Stimulated activated CD4-positive, alpha-beta T cell treated with anti-CD3 and anti-CD28 coated beads, Interleukin-4, amount 100 ng/mL, for 4 hours (primary cell): ENCODE data around the gene RNASE13.

ENCODE experiments used
- DNase-seq, 2 experiments: peaks; one replicate each; pipeline ENCODE4 v3.0.0-alpha.2; 2020

The RNASE13 gene, protein sequence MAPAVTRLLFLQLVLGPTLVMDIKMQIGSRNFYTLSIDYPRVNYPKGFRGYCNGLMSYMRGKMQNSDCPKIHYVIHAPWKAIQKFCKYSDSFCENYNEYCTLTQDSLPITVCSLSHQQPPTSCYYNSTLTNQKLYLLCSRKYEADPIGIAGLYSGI

DNA sequence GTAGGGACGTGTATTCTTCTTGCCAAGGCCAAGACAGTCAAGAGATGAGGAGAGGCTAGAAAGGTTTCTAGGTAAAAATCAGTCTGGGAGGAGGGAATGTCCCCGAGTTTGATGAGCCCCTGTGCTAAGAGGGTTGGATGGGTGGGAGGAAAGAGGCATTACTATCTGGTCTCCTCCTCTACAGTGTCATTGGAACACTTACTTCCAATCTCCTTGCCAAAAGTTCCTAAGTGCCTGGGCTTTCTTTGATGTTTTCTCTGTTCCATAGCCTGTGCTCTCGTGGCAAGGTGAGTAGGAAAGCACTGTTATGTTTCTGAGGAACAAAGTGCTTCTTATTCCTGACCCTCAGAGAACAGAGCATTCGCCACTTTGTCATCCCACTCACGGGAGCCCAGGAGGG is at the start of gene RNASE13:
Gene RNASE13, minus strand, starts transcription at position 101 of the 400 bp plus-strand sequence. CDS start 519 bp downstream, outside the sequence.
- no peak for DNase-seq

DNA sequence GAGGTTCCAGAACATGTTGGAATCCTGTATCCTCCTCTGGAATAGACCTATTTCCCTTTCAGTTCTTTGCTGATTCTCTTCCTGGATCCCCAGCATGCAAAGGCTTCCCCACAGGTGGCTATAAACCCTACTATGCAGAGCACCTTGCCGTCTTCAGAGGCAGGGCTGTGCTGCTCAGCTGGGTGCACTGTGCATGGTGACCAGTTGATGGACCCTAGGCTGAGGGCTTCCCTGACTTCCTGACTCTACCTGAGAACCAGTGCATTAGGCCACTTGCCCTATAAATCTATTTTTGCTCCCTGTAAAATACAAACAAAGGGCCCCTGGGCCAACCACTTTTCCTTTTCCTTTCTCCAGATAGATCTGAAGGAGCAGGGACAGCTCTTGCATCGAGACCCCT is 49.8 kb upstream of the RNASE13 start:
- DNase-seq, result no peak

DNA sequence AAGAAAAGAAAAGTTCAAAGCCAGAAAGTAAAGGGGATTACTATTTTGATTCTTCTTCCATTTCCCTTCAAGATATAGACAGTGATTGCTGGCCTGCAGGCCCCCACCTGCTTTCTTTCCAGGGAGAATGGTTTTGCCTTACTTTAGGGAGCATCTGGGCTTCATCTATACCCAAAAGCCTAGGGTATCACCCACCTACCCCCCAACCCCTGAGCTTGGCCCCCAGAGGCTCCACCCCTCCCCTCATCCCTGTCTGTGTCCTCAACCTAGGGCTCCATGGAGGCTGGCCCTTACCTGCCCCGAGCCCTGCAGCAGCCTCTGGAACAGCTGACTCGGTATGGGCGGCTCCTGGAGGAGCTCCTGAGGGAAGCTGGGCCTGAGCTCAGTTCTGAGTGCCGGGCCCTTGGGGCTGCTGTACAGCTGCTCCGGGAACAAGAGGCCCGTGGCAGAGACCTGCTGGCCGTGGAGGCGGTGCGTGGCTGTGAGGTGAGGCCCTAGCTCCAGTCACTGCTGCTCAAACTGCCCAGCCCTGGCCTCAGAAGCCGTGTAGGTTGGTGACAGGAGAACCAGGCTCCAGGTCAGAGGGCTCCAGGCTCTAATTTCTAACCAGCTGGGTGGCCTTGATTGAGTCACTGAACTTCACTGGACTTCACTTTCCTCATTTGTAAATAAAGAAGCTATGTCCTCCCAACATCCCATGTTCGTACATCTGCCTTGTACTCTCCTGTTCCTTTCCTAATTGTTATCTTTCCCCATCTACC is 49.1 kb upstream of the RNASE13 start:
- no peak for DNase-seq

DNA sequence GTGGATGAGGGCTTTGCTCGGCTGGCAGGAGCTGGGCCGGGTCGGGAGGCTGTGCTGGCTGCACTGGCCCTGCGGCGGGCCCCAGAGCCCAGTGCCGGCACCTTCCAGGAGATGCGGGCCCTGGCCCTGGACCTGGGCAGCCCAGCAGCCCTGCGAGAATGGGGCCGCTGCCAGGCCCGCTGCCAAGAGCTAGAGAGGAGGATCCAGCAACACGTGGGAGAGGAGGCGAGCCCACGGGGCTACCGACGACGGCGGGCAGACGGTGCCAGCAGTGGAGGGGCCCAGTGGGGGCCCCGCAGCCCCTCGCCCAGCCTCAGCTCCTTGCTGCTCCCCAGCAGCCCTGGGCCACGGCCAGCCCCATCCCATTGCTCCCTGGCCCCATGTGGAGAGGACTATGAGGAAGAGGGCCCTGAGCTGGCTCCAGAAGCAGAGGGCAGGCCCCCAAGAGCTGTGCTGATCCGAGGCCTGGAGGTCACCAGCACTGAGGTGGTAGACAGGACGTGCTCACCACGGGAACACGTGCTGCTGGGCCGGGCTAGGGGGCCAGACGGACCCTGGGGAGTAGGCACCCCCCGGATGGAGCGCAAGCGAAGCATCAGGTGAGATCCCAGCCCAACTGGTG is 47.0 kb upstream of the RNASE13 start:
- DNase-seq, result no peak

DNA sequence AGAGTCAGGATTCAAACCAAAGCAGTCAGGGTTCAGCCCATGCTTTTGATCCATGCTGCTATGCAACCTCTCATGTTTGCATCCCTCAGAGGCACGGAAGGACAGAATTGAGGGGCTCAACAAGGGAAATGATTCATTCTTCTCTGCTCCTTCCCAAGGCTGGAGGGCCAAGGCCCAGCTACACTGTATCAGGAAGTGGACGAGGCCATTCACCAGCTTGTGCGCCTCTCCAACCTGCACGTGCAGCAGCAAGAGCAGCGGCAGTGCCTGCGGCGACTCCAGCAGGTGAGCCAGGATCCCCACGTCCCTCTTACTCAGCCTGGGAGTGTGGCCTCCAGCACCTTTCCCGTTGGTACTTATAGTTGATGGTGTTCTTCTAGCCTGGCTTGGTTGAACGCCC is 44.1 kb upstream of the RNASE13 start:
- no peak for DNase-seq

DNA sequence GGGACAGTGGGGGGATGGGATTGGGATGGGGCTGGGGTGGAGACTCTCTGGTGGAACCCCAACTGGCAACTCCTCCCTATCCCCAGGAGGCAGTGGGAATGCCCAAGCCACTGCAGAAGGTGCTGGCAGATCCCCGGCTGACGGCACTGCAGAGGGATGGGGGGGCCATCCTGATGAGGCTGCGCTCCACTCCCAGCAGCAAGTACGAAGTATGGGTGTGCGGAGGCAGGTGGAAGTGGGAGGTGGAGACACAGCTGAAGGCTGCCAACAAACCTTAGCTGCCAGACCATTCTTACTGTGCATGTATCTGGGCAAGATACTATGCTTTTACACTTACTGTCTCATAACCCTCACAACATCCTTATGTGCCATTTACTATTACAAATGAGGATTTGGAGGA is 43.7 kb upstream of the RNASE13 start:
- DNase-seq, result no peak

DNA sequence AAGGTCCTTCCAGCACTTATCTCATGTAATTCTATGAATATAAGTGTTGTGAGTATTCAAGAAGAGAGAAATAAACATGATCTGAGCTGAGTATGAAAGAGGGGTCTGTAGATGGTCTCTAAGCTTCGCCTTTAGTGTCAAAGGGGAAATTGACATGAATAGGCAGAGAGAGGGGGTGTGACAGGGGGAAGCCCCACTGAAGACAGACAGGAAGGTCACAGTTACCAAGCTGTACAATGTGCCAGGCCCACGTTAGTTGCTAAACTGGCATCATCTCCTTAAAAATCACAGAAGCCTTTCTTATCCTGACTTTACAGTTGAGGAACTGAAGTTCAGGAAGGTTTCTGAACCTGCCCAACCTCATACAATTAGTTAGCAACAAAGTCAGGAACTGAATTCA is 43.1 kb upstream of the RNASE13 start:
- DNase-seq, result no peak

DNA sequence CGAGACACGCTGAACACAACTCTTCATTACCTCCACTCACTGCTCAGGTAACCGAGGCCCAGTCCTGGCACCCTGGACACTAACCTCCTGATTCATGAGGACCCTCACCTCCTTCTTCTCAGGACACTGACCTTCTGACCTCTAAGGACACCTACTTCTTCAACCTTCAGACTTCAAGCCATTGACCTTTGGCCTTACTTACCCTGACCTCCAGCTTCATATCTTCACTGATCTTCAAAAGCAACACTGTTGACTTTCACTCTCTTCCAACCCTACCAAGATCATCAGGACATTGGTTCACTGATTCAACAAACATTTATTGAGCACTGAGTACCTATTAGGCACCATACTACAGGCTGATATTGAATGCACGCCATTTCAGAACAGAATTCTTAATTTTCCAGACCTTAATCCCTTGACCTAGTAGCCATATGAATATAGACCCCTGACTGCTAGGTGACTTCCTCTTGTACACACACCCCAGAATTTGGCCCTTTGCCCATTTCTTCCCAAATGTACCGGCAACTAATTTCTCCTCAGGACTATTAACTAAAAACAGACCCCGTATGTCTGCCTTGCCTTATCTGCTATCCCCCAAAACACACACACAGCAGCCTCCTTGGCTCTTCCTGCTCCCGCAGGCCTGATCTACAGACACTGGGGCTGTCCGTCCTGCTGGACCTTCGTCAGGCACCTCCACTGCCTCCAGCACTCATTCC is 41.3 kb upstream of the RNASE13 start:
- DNase-seq, result no peak

DNA sequence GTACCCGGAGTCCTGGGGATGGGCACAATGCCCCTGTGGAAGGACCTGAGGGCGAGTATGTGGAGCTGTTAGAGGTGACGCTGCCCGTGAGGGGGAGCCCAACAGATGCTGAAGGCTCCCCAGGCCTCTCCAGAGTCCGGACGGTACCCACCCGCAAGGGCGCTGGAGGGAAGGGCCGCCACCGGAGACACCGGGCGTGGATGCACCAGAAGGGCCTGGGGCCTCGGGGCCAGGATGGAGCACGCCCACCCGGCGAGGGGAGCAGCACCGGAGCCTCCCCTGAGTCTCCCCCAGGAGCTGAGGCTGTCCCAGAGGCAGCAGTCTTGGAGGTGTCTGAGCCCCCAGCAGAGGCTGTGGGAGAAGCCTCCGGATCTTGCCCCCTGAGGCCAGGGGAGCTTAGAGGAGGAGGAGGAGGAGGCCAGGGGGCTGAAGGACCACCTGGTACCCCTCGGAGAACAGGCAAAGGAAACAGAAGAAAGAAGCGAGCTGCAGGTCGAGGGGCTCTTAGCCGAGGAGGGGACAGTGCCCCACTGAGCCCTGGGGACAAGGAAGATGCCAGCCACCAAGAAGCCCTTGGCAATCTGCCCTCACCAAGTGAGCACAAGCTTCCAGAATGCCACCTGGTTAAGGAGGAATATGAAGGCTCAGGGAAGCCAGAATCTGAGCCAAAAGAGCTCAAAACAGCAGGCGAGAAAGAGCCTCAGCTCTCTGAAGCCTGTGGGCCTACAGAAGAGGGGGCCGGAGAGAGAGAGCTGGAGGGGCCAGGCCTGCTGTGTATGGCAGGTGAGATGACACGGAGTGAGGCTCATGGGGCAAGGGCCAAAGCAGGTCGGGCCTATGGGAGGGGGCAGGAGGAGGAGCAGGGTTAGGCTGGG is 40.0 kb upstream of the RNASE13 start:
- DNase-seq, result no peak

DNA sequence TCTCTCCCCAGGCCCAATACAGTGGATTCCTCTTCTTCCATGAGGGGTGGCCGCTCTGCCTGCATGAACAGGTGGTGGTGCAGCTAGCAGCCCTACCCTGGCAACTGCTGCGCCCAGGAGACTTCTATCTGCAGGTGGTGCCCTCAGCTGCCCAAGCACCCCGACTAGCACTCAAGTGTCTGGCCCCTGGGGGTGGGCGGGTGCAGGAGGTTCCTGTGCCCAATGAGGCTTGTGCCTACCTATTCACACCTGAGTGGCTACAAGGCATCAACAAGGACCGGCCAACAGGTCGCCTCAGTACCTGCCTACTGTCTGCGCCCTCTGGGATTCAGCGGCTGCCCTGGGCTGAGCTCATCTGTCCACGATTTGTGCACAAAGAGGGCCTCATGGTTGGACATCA is 39.3 kb upstream of the RNASE13 start:
- no peak for DNase-seq

DNA sequence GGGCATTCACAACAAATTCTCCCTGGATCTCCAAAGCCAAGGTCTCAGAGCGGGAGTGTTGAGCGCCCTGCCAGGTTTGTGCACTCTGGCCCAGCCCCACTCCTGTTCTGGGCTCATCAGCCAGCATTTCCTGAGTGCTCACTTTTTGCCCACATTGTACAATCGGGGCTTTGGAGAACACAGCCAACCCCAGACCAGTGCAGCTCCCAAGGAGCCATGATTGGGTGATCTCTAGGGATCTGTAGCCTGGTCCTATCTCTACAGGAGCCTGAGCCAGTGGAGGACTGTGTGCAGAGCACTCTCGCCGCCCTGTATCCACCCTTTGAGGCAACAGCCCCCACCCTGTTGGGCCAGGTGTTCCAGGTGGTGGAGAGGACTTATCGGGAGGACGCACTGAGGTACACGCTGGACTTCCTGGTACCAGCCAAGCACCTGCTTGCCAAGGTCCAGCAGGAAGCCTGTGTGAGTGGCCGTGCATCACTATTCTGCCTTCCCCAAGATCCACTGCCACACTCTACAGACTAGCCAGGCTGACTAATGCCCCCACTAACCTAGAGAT is 38.3 kb upstream of the RNASE13 start:
- no peak for DNase-seq

DNA sequence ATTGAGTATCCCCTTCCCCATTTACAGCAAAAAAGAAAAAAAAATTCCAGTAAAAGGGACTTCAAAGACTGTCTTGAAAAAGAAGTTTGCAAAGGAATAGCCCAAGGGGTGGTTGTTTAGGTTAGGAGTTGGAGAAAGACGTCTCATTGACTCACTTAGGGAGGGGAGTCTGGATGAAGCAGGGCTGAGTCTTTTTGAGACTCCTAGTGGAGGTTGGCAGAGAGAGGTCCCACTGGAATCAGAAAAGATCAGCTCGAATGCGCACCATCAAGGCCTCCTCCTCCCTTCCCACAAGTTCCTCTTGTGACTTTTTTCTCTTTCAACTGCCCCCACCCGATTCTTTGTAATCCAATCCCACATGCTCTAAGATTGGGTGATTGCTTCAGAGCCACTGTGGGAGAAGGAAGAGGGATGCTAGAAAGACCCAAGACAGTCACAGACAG is 37.4 kb upstream of the RNASE13 start:
- no peak for DNase-seq

DNA sequence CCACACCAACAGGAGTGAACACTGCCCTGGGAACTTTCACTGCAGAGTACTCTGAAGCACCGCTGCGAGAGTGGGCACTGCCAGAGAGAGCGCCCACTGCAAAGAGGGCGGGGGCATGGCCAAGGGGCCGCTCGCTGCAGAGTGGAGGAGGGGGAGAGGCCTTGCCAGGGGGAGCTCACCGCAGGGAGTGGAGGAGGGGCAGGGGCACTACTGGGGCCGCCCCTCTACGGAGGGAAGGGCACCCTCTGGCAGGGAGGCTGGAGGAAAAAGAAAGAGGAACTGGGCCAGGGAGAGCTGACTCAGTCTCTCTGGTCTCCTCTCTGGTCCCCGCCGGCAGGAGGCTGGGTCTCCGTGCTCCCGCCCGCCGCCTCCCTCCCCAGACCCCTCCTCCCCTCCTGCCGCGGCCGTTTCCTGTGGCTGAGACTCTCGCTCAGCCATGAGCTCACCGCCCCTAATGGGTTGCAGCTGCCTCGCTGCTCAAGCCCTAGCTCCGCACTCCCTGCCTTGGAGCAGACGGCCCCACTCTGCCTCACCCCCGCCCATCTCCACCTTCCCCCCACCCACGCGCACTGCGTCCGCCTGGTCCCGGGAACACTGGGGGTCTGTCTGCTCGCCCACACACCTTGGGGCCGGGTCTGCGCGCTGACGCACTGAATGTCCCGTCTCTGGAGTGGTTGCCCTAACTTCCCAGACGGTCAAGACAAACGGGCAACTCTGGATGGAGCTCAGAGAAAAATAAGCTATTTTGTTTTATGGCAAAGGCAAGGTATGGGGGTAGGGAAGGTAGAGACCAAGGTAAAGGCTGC is 36.8 kb upstream of the RNASE13 start:
- peak; percentile 18 to 37 for DNase-seq

DNA sequence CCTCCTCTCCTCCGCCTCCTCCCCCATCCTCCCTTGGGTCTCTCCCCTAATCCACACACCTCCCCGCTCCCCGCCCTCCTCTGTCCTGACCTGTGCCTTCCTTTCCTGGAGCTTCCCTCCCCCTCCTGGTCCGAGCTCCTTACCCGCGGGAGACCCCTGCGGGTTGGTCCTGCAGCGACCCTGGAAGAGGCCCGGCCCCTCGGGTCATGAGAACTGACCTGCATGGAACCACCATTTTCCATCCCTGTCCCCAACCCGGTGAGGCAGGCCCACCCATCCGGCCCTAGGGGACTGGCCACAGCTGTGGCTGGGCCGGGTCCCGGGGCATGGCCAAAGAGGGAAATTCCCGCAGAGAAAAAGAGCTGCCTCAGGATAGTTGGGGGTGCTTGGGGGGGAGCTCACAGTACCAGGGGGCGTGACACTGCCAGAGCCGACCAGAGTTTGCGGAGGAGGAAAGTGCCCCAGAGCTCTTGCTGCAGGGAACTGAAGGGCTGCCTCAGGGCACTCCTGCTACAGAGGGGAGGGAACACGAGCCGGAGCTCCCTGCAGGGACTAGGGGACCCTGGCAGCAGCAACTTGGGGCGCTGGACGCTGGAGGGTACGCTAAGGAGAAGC is 36.1 kb upstream of the RNASE13 start:
- DNase-seq, result no peak

DNA sequence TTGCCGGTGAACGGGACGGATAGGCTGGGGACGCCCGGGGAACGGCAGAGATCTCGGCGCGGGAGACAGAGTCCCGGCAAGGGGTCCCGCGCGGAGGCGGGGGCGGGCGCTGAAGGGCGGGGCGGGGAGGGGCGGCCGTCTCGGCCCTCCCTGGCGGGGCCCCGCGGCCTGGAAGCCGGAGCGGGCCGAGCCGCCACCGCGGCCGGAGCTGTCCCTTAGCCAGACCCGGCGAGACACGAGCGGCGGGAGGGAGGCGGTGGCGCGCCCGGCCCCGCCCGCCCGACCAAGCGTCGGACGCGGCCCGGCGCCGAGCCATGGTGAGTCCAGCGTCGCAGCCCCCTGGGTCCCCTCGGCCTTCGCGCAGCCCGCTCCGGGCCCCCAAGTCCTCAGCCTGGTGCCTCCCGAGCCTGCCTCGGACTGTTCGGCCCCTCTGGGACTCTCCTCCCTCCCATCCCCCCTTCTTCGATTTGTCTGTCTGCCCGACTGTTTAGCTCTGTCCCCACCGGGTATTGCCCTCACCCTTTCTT is 35.5 kb upstream of the RNASE13 start, which contains the start of gene ARHGEF40:
Gene ARHGEF40, plus strand, starts transcription at position 222 of the 527 bp plus-strand sequence. Its CDS starts 93 bp downstream, at position 315.
- DNase-seq, result peak; percentile 8 to 34

DNA sequence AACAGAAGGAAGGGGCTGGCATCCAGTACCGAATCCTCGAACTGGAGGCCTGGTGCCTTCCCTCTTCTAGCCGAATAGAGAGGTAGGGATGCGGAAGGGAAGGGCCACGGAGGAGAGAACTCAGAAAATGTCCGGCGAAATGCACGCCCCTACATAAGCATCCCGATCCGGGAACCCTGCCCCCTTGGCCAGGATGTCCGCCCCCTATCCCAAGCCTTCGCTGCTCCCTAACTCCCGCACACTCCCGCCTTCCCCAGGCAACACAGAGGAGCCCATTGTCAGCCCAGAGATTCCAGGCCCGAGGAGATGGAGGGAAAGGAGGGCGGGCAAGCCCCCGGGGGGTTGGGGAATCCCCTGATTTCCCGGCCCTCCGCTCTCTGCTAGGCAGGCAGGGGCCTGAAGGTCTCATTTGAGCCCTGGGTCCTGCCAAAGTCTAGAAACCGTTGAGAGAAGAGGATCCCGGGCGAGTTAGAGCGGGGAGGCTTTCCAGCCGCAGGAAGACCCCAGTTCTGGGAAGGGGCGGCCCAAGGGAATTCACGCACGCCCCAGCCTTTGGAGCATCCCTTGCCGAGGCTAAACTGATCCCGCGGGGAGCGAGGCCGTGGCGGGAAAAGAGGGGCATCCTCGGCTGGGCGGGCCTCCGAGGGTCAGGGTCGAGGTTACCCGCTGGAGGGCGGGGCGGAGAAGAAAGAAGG is 34.9 kb upstream of the RNASE13 start:
- DNase-seq, result no peak

DNA sequence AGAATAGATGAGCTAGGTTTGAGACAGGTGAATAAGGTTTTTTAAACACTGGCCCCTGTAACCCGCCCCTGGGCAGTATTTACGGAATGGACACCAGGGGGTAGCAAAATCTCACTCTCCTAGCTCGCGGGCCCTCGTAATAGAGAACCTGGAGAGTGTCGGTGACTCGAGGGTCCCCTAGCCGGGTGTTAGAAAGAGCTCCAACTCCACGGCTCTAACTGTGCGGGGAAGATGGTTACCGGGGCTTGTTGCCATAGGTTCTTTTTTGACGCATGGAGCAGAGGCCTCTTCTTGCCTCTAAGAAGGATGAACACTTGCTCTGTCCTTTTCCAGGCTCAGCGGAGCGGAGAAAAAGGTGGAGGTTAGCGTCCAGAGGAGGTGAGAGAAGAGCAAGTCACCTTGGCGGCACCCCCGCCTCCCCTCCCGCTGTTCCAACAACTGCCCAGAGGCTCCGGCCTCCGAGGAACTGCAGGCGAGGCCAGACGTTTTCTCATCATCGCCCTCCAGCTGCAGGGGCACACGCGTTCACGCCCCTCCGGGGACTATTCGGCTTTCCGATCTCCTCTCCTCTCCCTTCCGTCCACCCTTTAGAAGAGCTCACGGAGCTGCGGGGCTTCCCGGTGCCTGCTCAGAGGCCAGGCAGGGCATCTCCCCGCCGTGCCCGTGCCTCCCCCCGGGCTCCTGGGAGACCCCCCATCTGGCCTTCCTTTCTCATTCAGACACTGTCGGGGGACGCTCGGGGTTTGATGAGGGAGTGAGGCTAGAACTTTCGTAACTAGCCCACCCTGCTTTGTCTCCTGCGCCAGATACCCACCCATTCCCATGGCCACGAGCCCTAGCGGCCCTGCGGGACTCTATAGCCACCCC is 34.1 kb upstream of the RNASE13 start:
- peak in 1 of 2 experiments; percentile 41 for DNase-seq

DNA sequence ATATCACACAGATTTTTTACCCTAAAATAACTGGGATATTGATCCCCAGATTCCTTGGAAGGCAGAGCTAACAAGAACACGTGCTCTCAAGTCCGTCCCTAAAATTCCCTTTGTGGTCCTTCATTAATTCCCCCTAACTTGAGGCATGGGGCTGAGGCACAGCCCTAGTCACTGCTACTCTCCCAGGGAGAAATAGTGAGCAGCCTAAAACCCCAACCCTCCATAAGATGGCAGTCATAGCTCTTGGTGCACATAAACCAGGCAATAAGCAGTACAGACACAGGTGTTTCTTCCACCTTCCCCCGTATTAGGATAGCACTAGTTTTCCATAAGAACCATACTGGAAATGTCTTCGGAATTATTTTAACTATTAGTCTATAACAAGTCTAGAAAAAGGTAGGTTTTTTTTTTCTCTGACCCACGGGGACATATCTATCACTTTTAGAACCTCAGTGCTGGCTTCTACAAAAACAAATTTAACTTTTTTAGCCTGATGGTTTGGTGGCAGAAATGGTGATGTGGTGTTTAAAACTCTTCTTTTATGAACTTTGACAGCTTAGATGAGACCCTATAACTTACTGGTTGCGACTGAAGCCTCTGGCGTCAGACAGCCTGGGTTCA is 32.4 kb upstream of the RNASE13 start:
- DNase-seq, result no peak
